B cell (primary cell): ENCODE data around the gene KRTAP1-4.

Source experiments
- EZH2 ChIP-seq: IDR thresholded peaks from 2 replicates; pipeline ENCODE4 v1.6.1; 2012; ENCODE audit warnings: borderline replicate concordance, low read depth, mild to moderate bottlenecking, moderate library complexity, low read length; ENCODE audit not compliant: insufficient read depth, poor library complexity, severe bottlenecking
- TF ChIP-seq, protein P1 (sequence below): fragments of 200-600 bp; IDR thresholded peaks from one replicate; pipeline ENCODE4 v1.8.0; 2022; ENCODE audit warnings: antibody characterized with exemption, mild to moderate bottlenecking

DNA sequence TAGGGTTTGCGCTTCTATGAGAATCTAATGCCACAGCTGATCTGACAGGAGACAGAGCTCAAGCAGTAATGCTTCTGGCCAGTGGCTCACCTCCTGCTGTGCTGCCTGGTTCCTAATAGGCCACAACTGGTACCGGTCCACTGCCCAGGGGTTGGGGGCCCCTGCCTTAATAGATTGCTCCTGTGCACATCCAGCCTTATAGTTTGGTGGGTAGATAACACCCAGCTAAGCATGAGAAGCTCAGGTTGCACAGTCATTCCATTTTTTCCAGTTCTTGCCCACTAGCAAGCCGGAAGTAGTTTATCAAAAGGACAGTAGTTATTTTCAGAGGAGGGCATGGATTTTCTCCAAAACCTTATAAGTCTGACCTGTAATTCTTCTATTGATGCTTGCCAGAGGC lies 10.6 kb downstream of the KRTAP1-4 start:
- TF ChIP-seq, protein P1, sequence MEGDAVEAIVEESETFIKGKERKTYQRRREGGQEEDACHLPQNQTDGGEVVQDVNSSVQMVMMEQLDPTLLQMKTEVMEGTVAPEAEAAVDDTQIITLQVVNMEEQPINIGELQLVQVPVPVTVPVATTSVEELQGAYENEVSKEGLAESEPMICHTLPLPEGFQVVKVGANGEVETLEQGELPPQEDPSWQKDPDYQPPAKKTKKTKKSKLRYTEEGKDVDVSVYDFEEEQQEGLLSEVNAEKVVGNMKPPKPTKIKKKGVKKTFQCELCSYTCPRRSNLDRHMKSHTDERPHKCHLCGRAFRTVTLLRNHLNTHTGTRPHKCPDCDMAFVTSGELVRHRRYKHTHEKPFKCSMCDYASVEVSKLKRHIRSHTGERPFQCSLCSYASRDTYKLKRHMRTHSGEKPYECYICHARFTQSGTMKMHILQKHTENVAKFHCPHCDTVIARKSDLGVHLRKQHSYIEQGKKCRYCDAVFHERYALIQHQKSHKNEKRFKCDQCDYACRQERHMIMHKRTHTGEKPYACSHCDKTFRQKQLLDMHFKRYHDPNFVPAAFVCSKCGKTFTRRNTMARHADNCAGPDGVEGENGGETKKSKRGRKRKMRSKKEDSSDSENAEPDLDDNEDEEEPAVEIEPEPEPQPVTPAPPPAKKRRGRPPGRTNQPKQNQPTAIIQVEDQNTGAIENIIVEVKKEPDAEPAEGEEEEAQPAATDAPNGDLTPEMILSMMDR = no peak
- no peak for TF ChIP-seq EZH2
